HCT116 (cell line): ENCODE data around the gene MT3. TPM values are rescaled to one million over a fixed set of nuclear protein-coding genes. Genes with fewer than 3 reads are reported as not detected.
"Not testable (repeated sequence)": the region's sequence is repeated elsewhere in the genome, so short reads cannot be mapped to it uniquely, and the experiment has no call there.

ENCODE experiments used
- ATAC-seq: fragments of 200-7000 bp; cut with Tn5 transposase; 2 replicates; pipeline ENCODE4 v1.9.1; 2020; ENCODE audit warnings: mild to moderate bottlenecking, moderate library complexity
- BruUV-seq: library from RNA; stranded (reverse); fragments of 400-500 nt; replicated peaks from 2 replicates; lab custom pipeline; 2021; lab: Mats Ljungman, UMichigan
- CTCF ChIA-PET: fragments of 300-600 bp; sonication (Branson Sonifier 250); formaldehyde crosslinking; loops from one replicate; lab custom pipeline; 2021; ENCODE audit warnings: antibody characterized with exemption; lab: Charles Lee
- POLR2A ChIA-PET: fragments of 300-600, 350-600 bp; sonication (Branson Sonifier 250); formaldehyde crosslinking; loops from one replicate; lab custom pipeline; 2021; ENCODE audit warnings: antibody characterized with exemption; lab: Charles Lee
- RAD21 ChIA-PET, 2 experiments: fragments of 300-600 bp; sonication (Branson Sonifier 250); formaldehyde crosslinking; loops; one replicate each; lab custom pipeline; 2023; ENCODE audit warnings: low total read pairs in 2 of 2; ENCODE audit not compliant: uncharacterized antibody in 2 of 2, unreplicated experiment in 2 of 2, low non-redundant PET in 1 of 2; lab: Charles Lee
- DNase-seq: peaks from one replicate; pipeline ENCODE4 v3.0.0-alpha.2; 2010; ENCODE audit warnings: low read depth, low spot score
- H2AFZ ChIP-seq: fragments of 200-600 bp; shearing (Covaris generic), sonication (generic); 2 replicates; pipeline ENCODE4 v1.6.1; 2017; ENCODE audit warnings: low read depth, mixed run types, mixed read lengths, antibody characterized with exemption, low read length; ENCODE audit not compliant: poor library complexity, severe bottlenecking
- H3K27ac ChIP-seq: 2 replicates; pipeline ENCODE4 v1.5.1; 2012; ENCODE audit warnings: low read depth, low read length
- H3K27me3 ChIP-seq: fragments of 200-600 bp; sonication (generic); 2 replicates; pipeline ENCODE4 v1.6.1; 2016; ENCODE audit warnings: mixed run types, low read length, mixed read lengths; ENCODE audit not compliant: insufficient read depth
- H3K36me3 ChIP-seq, 2 experiments: fragments of 200-500 bp in 1 of 2; fragments of 200-600 bp in 1 of 2; sonication (Bioruptor generic) in 1 of 2; sonication (generic) in 1 of 2; 2 replicates each; pipeline versions ENCODE4 v1.5.1 to v1.6.1; 2014 to 2016; ENCODE audit warnings: low read length in 2 of 2, inconsistent platforms in 1 of 2, mixed read lengths in 1 of 2, mixed run types in 1 of 2; ENCODE audit not compliant: insufficient read depth in 2 of 2, control insufficient read depth in 1 of 2
- H3K4me1 ChIP-seq, 2 experiments: fragments of 200-600 bp in 1 of 2; sonication (generic) in 1 of 2; 2 replicates each; pipeline versions ENCODE4 v1.5.1 to v1.6.1; 2012 to 2017; ENCODE audit warnings: low read length in 2 of 2, inconsistent platforms in 1 of 2, mild to moderate bottlenecking in 1 of 2, mixed read lengths in 1 of 2, mixed run types in 1 of 2, moderate library complexity in 1 of 2; ENCODE audit not compliant: insufficient read depth in 2 of 2, control insufficient read depth in 1 of 2
- H3K4me2 ChIP-seq: fragments of 200-600 bp; sonication (generic); 2 replicates; pipeline ENCODE4 v1.6.1; 2017; ENCODE audit warnings: mixed run types, low read length, mixed read lengths
- H3K4me3 ChIP-seq, 2 experiments: fragments of 200-600 bp in 1 of 2; sonication (generic) in 1 of 2; replicated peaks in 1 of 2; 2 replicates each; pipeline ENCODE4 v1.5.1; 2011 to 2016; ENCODE audit warnings: low read length in 2 of 2, control low read depth in 1 of 2, low read depth in 1 of 2, mild to moderate bottlenecking in 1 of 2, mixed read lengths in 1 of 2, mixed run types in 1 of 2
- H3K79me2 ChIP-seq: fragments of 200-600 bp; sonication (generic); 2 replicates; pipeline ENCODE4 v1.6.1; 2017; ENCODE audit warnings: mild to moderate bottlenecking, mixed run types, low read length, moderate library complexity, mixed read lengths; ENCODE audit not compliant: insufficient read depth
- H3K9ac ChIP-seq: fragments of 200-600 bp; sonication (generic); 2 replicates; pipeline ENCODE4 v1.6.1; 2016; ENCODE audit warnings: low read length, mixed read lengths
- H3K9me2 ChIP-seq: fragments of 200-600 bp; sonication (generic), shearing (Covaris generic); 2 replicates; pipeline ENCODE4 v1.6.1; 2017; ENCODE audit warnings: mixed run types, mild to moderate bottlenecking, moderate library complexity; ENCODE audit not compliant: insufficient read depth
- H3K9me3 ChIP-seq, 2 experiments: fragments of 200-500 bp in 1 of 2; fragments of 200-600 bp in 1 of 2; sonication (Bioruptor generic) in 1 of 2; sonication (generic) in 1 of 2; 2 replicates each; pipeline ENCODE4 v1.6.1; 2014 to 2017; ENCODE audit warnings: low read length in 2 of 2, mixed read lengths in 2 of 2, inconsistent platforms in 1 of 2, low read depth in 1 of 2, mild to moderate bottlenecking in 1 of 2, mixed run types in 1 of 2, moderate library complexity in 1 of 2; ENCODE audit not compliant: control insufficient read depth in 1 of 2, insufficient read depth in 1 of 2
- H4K20me1 ChIP-seq: fragments of 200-600 bp; sonication (generic), shearing (Covaris generic); 2 replicates; pipeline ENCODE4 v1.6.1; 2017; ENCODE audit warnings: mixed run types, mild to moderate bottlenecking, moderate library complexity; ENCODE audit not compliant: insufficient read depth
- CEBPB ChIP-seq: IDR thresholded peaks from 2 replicates; pipeline ENCODE4 v1.6.1; 2012; ENCODE audit warnings: low read depth
- ELF1 ChIP-seq: IDR thresholded peaks from 2 replicates; pipeline ENCODE4 v1.6.1; 2012; ENCODE audit warnings: low read depth, borderline replicate concordance
- EZH2 ChIP-seq: fragments of 200-600 bp; sonication (generic); IDR thresholded peaks from 2 replicates; pipeline ENCODE4 v1.6.1; 2017; ENCODE audit warnings: antibody characterized with exemption, mixed run types
- FOSL1 ChIP-seq: IDR thresholded peaks from 2 replicates; pipeline ENCODE4 v1.6.1; 2012; ENCODE audit warnings: low read depth
- intact Hi-C: fragments of 100-400 bp; cut with micrococcal nuclease; formaldehyde crosslinking; loops from 2 replicates; pipeline ENCODE4 v1.10.0; 2022
- total RNA-seq: library from RNA; stranded (reverse); gene quantifications from one replicate; pipeline ENCODE4 v1.2.1, GENCODE V29; 2021; ENCODE audit not compliant: unreplicated experiment

MT3 gene
- total RNA-seq, 1 experiment from 2014 or later = not detected

DNA sequence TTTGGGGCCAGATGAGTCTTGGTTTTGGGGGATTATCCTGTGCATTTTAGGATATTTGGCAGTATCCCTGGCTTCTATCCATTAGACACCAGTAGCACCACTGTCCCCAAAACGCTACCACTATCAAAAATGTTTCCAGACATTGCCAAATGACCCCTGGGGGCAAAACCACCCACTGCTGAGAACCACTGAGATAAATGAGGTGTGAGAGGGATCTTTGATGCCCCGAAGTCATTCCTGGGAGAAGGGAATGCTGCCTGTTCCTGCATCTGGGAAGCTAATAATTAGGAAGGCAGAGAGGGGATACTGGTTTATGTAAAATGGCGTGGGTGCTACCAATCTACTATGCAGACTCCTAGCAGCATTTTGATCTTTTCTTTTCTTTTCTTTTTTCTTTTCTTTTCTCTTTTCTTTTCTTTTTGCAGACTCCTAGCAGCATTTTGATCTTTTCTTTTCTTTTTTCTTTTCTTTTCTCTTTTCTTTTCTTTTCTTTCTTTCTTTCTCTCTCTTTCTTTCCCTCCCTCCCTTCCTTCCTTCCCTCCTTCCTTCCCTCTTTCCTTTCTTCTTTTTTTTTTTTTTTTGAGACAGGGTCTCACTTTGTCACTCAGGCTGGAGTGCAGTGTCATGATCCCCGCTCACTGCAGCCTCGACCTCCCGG is 8.8 kb upstream of the MT3 start:
- Histone ChIP-seq H4K20me1 (no peaks in the 10 kb centered on the region), H3K79me2 (no peaks in the 10 kb centered on the region), H3K36me3 (no peaks in the 10 kb centered on the region), H3K27ac (no peak overlapping the region), H2AFZ (no peak overlapping the region), H3K4me2 (no peak overlapping the region), H3K9me3 (no peaks in the 10 kb centered on the region), H3K4me1 (peaks cover 0 to 9% of the 10 kb centered on the region in 2 experiments; a peak in 2 of 4 replicates), H3K4me3 (no peak overlapping the region), H3K9me2 (no peaks in the 10 kb centered on the region), H3K9ac (no peak overlapping the region), H3K27me3 (no peaks in the 10 kb centered on the region)
- RAD21 ChIA-PET = no interaction called here
- ATAC-seq = no peak
- TF ChIP-seq ELF1 (no peak), EZH2 (no peak), CEBPB (no peak), FOSL1 (no peak)
- no TSS peak for BruUV-seq
- CTCF ChIA-PET = no interaction called here
- POLR2A ChIA-PET = no interaction called here
- intact Hi-C loops = no loop called here
- DNase-seq = no peak

DNA sequence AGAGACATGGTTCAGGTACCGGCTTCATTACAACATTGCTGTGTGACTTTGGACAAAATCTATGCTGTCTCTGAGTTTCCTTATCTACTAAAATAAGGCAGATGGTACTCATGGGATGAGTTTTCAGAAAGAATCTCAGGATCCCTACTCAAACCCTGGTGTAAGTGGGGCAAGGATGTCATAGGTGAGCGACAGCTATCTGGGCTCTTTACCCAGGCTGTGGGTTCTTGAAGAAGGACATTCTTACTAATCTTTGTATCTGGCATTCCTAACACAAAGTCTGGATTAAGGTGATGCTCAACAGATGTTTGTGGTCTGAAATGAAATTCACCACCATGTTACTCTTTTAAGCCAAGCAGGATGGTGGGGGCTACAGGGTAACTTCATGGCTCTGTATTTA is 6.4 kb upstream of the MT3 start:
- H3K9me3 ChIP-seq, DNase-seq, H3K4me2 ChIP-seq, H3K9ac ChIP-seq, H3K9me2 ChIP-seq, H3K4me1 ChIP-seq, H2AFZ ChIP-seq, intact Hi-C loops, H3K36me3 ChIP-seq, H4K20me1 ChIP-seq, ATAC-seq, H3K79me2 ChIP-seq, H3K4me3 ChIP-seq, BruUV-seq, RAD21 ChIA-PET, CTCF ChIA-PET, H3K27ac ChIP-seq, H3K27me3 ChIP-seq, POLR2A ChIA-PET: not testable (repeated sequence)
